Fibroblast of peridontal ligament (primary cell): ENCODE measurements around the gene OR10V1.

Experiments used
- DNase-seq: peaks from one replicate; pipeline ENCODE4 v3.0.0-alpha.2; 2010; ENCODE audit errors: extremely low read depth

The OR10V1 gene, protein sequence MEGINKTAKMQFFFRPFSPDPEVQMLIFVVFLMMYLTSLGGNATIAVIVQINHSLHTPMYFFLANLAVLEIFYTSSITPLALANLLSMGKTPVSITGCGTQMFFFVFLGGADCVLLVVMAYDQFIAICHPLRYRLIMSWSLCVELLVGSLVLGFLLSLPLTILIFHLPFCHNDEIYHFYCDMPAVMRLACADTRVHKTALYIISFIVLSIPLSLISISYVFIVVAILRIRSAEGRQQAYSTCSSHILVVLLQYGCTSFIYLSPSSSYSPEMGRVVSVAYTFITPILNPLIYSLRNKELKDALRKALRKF

DNA sequence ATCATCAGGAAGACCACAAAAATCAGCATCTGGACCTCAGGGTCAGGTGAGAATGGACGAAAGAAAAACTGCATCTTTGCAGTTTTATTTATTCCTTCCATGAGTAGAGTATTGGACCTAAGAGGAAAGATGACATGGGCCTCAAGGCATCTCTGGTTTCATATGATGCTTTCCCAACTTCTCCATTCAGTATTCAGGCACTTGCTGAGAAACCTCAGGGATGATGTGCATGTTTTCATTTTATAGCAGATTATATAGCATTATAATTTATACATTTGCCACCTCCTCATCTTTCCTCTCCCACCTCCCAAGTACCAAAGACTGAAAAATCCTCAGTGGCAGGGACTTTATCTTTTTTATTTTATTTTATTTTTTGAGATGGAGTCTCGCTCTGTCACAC, at the start of gene OR10V1:
Gene OR10V1, minus strand, starts transcription at position 101 of the 400 bp plus-strand sequence. Its CDS starts 0 bp downstream, at position 101.
- no peak for DNase-seq

DNA sequence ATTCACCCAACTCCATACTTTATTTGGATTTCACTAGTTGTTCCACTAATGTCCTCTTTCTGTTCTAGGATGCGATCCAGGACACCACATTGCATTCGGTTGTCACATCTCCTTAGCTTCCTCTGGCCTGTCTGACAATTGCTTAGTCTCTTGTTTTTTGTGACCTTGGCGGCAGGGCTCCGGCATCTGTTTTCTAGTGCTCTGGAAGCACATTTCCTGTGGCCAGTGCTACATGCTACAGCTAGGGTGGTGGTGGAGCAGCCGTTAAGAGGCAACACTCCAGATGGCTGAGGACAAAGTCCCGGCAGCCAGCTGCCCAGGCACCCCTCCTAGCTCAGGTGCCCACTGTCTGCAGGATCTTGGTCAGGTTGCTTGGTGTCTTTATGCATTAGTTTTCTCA, 48.3 kb upstream of the OR10V1 start:
- no peak for DNase-seq

DNA sequence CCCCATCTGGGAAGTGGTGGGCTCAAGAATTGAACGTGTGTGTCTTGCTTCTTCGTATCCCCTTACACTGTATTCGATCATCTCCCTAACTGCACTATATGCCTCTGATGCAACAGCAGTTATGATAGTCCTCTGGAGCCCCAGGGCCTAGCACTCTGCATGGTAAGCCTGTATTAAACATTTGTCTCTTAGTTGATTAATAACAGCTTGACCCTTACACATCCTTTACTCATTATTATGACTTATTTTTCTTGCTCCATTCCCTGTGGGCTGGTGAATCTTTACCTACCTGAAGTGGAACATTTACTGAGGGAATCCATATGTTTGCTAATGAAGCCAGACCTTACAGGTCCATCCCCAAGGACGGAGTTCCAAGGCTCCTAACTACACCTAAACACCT, 47.1 kb upstream of the OR10V1 start:
- no peak for DNase-seq

DNA sequence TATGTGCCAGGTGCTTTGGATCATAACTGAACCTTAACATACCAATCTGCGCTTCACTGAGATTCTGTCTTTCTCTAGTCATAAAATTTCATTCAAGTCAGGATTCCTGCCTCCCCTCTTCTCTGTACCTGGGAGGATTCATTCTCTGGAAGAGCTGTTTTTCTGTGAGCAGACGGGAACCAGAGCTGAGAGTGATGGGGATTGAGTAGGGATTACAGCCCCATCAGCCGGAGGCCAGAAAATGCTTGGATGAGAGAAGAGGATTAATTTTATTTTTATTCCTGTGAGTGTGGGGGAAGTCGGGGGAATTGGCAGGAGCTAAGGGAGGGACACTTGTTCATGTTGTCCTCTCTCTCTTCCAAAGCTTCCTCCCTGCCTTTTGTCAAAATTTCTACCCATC, 46.3 kb upstream of the OR10V1 start:
- no peak for DNase-seq

DNA sequence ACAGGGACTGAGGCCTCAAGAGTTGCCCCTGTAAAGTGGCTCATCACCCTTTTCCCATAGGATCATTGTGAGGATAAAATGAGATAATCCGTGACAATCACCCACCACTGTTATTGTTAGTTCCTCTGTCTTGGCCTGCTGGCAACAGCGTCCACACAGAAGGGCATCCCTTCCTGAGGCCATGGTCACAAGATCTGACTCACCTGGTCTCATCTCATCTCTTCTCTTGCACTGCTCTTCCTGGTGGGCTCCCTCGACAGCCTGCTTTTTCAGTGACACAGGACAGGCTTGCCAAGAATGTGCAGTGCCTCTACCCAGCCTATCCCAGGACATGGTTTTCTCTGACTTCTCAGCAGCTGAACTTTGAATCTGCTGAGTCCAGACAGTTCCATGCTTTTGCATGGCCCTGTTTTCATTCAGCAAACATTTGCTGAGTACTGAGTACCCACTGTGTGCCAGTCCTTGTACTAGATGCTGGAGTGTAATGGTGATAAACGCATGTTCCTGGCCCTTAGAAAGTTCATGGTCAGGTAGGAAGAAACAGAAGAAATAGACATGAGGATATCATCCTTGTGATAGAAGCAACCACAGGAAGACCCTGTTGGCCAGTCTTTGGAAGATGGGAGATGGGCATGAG, 44.9 kb upstream of the OR10V1 start:
- DNase-seq: no peak

DNA sequence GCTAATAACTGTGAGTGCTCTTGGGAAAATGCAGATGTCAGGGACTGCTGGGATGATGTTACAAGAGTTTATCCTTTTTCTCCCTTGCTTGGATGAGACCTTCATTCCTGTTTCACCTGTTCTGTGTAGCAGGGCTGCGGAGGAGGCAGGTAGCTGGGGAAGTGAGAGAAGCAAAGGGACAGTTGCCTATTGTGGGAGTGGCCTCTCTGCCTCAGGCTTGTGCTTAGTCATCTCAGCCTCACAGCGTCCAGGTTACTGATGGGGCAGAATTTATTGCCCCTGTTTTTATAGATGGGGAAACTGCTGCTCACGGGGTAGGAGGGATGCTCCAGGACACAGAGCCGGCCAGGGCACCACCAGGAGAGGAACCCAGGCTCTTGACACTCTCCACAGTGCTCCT, 43.2 kb upstream of the OR10V1 start:
- DNase-seq: no peak

DNA sequence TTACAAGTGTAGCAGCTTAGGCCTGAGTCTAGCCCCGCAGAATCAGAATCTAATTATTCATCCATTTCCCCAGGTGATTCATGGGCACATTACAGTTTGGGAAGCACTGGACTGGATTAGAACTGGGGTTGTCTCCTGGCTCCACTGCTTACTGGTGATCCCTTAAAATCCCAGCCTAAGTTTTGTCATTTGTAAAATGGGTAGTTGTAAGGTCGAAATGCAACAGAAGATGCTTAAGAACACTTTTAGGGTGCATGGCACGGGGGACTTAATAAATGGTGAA, 42.9 kb upstream of the OR10V1 start:
- peak; percentile 23 for DNase-seq

DNA sequence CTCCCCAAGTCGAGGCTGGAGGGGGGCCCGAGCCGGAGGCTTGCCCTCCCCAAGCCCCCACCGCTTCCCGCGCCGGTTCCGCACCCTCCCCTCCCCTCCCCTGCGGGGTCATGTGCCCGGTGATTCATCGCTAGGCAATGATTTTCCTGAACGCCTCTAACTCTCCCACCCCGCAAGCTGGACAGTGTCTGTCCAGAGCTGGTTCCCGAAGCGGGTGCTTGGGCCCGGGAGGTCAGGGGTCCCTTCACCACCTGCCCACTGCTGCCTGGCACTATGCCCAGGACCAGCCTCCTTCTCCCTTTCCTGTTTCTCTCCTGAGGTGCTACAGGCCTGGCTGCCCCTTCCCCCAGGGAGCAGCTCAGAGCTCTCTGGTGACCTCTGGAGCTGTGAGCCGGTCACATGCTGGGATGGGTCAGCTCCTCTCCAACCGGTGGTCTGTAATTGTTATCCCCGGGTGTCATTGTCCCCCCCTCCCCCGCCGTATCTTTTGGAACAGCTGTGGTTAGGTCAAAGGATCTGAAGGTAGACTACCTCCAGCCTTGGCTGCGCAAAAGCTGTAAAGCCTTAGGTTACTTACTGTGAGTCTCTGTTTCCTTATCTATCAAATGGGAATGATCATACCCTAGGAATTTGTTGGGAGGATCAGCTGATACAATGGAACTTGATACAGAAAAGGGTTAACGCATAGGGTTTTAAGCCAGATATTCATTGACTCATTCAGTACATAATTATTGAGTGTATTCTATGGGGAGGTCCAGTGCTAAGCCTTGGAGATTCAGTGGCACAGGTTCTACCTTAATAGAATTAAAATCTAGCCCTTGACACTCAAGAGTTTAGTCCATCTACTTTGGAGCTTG, 42.3 kb upstream of the OR10V1 start:
- peak; percentile 63 for DNase-seq

DNA sequence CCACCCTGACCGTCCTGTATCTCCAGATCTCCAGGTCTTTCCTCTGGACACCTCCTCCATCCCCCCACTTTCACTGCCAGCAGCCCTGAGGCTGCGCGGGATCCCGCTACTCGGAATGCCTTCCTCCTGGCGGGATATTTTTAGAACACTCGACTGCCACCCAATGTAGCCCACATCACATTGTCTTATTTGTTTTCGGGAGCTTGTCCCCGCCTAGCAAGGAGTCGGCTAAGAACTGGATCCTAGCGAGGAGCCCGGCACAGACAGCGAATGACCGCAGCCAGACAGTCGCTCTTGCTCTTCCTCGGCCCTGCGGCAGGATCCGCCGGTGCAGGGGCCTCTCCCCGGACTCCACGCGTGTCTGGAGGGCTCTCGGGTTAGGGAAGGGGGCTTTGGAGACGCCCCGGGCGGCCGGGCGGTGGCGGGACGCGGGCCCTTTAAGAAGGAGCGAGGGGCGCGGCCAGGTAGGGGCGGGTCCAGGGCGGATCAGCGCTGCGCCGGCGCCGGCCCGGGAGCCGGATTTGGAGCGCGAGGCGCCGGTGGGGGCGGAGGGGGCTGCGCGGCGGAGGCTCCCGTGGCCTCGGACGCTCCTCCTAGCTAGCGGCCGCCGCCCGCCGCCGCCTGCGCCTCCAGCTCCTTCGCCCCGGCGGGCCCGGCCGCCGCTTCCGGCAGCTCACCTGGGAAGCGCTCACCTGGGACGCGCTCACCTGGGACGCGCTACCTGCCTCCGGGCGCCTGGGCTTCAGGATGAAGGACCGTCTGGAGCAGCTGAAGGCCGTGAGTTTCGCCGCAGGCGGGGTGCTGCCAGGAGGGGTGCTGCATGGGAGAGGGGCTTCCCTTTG, 41.4 kb upstream of the OR10V1 start, which contains the start of gene STX3:
Gene STX3, plus strand, starts transcription at position 518 of the 842 bp plus-strand sequence. Its CDS starts 230 bp downstream, at position 748.
- DNase-seq: peak; percentile 59

DNA sequence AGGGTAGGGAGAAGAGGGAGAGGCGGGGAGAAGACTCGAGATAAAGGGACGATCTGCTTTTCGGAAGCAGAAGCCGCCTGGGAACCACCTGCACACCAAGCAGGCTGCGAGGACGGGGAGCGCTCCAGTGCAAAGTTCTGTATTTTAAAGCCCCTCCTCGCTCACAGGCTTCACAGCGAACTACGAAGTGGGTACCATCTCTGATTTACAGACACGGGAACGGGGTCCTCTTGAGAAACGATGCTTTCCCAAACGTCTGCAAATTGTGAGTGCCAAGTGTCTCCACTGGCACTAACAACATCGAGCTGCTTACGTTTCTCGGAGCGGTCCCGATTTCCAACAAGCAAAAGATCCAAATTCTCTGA, 40.8 kb upstream of the OR10V1 start:
- no peak for DNase-seq

DNA sequence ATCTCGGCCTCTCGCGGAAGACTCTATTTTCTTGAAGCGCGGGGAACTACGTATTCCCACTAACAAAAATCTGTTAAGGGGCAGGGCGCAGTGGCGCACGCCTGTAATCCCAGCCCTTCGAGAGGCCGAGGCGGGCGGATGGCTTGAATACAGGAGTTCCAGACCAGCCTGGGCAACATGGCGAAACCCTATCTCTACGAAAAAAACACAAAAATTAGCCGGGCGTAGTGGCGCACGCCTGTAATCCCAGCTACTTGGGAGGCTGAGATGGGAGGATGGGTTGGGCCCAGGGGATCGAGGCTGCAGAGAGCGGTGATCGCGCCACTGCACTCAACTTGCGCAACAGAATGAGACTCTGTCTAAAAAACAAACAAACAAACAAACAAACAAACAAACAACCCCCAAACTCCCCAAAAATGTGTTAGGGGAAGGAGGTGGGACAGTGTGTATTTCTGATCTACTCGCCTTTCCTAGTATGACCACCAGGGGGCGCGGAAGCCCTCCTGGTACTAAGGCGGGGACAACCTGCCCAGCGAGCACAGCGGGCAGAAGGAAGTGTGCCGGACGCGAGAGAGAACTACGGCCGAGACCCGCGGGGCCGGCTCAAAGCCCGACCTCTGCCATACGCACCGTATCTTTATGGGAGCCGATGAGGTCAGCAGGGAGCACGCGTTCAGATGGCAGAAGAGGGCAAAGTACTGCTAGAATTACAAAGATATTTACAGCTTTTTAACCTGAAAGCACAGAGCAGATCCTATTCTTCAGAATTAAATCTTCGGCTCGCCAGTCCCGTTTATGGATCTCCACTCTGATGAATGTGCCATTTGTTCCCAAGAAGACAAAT, 40.2 kb upstream of the OR10V1 start:
- peak; percentile 75 for DNase-seq

DNA sequence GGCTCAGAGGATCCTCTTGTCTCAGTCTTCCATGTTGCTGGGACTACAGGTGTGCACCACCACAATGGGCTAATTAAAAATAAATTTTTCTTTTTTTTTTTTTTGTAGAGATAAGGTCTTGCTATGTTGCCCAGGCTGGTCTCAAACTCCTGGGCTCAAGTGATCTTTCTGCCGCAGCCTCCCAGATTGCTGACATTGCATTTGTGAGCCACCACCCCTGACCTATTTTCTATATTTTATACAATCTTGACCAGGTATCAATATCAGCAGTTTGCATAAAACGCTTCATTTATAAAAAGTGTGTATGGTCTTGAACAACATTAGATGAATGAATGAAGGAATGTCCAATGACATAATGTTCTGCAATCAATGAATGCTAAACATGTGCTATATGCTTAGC, 32.5 kb upstream of the OR10V1 start:
- no peak for DNase-seq

DNA sequence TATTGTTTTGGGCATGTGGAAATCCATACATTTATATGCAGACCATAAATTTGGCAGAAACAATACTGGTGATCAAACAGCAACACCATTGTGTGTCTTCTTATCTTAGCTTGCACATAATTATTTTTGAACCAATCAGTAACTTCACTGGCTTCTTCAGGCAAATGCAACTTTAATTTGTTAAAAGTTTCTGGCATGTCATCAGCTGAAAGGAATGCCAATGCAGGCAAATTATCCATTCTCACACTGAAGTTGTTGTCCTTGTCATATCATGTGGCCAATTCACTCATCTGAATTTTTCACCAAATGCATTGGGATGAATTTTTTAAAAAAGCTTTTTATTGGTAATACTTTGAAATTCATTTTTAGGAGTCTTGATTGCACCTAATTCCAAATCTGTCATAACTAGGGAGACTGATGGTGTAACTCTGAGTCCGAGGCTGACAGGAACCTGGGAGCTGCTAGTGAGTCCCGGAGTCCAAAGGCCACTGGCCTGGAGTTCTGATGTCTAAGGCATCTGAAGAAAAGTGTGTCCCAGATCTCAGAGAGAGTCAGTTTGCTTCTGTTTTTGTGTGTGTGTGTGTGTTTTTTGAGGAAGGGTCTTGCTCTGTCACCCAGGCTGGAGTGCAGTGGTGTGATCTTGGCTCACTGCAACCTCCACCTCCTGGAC, 17.4 kb upstream of the OR10V1 start:
- no peak for DNase-seq

DNA sequence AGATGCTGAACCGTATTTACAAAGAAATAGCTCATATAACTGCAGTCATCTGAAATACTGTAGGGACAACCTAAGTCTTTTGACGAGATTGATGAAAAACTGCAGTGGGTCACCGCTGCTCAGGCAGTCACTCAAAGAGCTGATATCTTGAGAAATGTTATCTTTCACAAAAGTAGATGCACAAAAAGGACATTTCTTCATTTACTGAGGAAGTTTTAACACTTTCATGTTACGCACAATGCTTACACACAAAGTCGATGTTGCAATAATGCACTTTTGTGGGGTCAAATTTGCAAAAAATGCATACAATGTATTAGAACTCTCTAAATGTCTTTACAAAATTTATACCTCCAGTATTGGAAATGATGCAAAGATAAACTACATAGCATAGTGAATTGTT, 16.2 kb upstream of the OR10V1 start:
- no peak for DNase-seq

DNA sequence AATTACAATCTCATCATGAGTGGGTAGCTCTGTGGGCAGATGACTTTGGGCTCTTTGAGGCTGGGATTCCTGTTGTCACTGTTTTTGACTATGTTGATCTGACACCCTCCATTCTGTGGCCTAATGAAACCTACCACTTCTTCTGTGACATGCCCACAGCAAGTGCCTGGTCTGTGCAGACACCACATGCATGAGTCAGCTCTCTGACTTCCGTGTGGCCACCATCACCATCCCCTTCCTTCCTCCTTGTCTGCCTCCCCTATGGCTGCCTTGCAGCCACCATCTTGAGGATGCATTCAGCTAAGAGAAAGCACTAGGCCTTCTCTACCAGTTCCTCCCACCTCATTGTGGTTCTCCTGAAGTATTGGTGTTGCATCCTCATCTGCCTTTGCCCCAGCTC, 15.3 kb upstream of the OR10V1 start:
- no peak for DNase-seq

DNA sequence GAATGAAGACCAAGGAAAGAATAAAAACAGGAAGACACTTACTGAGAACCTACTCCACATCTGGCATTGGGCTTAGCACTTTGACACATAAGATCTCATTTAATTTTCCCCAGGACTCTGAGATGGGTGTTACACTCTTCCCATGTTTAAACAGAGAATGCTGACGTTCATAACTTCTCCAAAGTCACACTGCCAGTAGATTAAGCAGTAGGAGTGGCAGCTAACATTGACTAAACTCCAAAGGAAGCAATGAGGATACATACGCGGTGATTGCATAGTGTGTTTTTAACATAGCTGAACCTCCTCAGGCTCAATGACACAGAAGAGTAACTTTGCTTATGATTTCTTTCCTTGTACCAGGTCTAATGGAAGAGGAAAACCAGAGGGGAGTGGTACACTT, 14.5 kb upstream of the OR10V1 start:
- DNase-seq: no peak

DNA sequence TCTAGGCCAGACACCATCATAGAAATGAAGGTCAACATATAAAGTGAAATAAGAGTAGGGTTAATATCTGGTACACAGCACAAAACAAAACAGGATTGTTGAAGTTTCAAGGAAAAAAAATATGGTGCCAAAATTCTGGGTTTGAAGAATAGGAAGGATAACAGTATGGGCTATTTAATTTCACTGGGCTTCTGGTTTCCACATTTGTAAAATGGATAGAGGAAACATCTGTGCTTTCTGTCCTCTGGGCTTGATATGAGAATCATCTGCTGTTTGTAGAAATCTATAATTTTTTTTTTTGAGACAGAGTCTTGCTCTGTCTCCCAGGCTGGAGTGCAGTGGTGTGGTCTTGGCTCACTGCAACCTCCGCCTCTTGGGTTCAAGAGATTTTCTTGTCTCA, 13.8 kb upstream of the OR10V1 start:
- no peak for DNase-seq

DNA sequence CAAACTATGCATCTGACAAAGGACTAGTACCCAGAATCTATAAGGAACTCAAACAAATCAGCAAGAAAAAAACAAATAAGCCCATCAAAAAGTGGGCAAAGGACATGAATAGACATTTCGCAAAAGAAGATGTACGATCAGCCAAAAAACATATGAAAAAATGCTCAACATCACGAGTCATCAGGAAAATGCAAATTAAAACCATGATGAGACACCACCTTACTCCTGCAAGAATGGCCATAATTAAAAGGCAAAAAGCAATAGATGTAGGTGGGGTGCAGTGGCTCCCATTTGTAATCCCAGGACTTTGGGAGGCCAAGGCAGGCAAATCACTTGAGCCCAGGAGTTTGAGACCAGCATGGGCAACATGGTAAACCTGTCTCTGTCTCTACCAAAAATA, 10.4 kb upstream of the OR10V1 start:
- DNase-seq: no peak

DNA sequence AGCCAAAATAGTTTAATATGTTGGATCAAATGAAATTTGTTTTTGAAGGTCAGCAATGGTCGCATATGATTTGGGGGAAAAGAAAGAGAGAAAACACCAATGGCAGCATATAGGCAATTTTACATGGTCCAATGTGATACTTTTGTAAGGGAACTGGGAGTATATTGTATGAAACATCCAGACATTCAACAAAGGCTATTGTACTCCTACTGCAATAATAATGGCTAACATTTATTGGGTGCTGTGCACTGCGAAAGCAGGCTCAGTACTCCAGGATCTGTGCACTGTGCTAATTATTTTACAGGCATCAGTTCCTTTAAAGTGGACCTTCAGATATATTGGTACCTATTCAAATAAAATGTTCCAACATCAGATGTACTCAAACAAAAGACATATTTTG, 5.9 kb upstream of the OR10V1 start:
- no peak for DNase-seq

DNA sequence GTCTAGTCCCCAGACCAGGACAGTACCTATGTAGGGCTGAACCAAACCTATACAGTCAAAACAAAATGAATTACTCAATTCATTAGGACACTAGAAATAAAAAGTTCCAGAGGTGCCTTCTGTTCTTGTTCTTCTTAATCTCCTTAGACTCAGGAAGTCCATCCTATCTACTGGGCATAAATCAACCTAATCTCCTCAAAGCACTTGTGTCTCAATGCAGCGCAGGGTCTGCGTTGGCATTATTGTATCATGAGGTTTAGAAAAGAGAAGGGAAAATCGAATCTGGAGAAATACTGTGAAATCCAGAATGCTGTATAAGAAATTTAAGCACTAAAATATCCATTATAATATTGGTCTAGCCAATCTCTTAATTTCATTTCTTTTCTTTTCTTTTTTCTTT, 2.4 kb upstream of the OR10V1 start:
- no peak for DNase-seq
